NOMO-1 treated with dmso at 0.1 percent for 144 hours (cell line): ENCODE measurements around the gene IL6.
"Not testable (repeated sequence)": the region's sequence is repeated elsewhere in the genome, so short reads cannot be mapped to it uniquely, and the experiment has no call there.

Source experiments
- DNase-seq: peaks from one replicate; lab custom pipeline; 2025; ENCODE audit not compliant: unreplicated experiment; lab: John Stamatoyannopoulos, UW

Gene IL6

DNA sequence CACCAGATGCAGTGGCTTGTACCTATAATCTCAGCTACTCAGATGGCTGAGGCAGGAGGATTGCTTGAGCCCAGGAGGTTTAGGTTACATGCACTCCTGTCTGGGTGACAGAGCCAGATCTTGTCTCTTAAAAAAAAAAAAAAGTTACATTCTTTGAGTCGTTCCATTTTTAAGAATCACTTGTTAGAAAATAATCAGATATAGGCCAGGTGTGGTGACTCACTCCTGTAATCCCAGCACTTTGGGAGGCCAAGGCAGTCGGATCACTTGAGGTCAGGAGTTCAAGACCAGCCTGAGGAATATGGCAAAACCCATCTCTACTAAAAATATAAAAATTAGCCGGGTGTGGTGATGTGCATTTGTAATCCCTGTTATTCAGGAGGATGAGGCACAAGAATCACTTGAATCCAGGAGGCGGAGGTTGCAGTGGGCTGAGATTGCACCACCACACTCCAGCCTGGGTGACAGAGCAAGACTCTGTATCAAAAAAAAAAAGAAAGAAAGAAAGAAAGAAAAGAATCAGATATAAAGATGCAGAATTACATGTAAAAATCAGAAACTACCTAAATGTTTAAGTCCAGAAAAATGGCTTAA is 52.8 kb downstream of the IL6 start:
- not testable (repeated sequence) for DNase-seq

DNA sequence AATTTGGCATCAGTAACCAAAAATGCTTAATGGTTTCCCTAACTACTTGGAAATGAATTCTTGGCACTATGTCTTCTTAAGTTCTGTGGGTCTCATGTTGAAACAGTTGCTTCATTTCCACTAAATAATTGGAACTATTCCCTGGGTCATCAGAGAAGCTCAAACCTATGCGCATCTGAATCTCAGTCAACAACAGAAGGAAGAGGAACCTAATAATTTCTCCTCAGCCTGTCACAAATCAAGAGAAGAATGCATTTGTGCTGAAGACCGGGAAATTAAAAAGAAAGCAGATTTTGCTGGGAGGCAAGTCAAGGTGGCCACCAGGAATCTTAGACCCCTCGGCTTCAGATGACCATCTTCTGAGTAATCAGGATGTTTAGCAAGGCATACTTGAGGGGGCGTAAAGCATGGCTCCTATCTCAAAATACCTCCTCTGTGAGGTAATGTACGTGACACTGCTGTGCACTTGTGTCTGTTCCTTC is 54.3 kb downstream of the IL6 start:
- DNase-seq = no peak
